H1 (cell line): ENCODE results near the gene COMT. TPM values are rescaled to one million over a fixed set of nuclear protein-coding genes. Genes with fewer than 3 reads are reported as not detected.

ENCODE experiments used
- CBX5 ChIP-seq: fragments of 300-800, 300-1000 bp; sonication (generic); IDR thresholded peaks from 2 replicates; pipeline ENCODE4 v1.7.1; 2016; ENCODE audit warnings: antibody characterized with exemption, low read length, low read depth
- HDAC2 ChIP-seq, 2 experiments: fragments of 300-600 bp in 1 of 2; sonication (generic) in 1 of 2; IDR thresholded peaks; 2 replicates each; pipeline ENCODE4 v1.6.1; 2011 to 2012; ENCODE audit warnings: low read depth in 2 of 2, low read length in 2 of 2, mild to moderate bottlenecking in 2 of 2, moderate library complexity in 2 of 2, borderline replicate concordance in 1 of 2, inconsistent platforms in 1 of 2
- KDM1A ChIP-seq: fragments of 200-600, 300-600 bp; sonication (generic); IDR thresholded peaks from 2 replicates; pipeline ENCODE4 v1.7.1; 2016; ENCODE audit warnings: mild to moderate bottlenecking, low read length, borderline replicate concordance
- KDM5A ChIP-seq: fragments of 200-600 bp; IDR thresholded peaks from 2 replicates; pipeline ENCODE4 v1.7.1; 2012; ENCODE audit warnings: mild to moderate bottlenecking, low read length, inconsistent platforms, mixed read lengths
- RAD21 ChIP-seq, 2 experiments: IDR thresholded peaks in 1 of 2; conservative IDR thresholded peaks in 1 of 2; 2 replicates each; pipeline ENCODE4 v1.6.1; 2011; ENCODE audit warnings: low read depth in 2 of 2, low read length in 2 of 2, improper control_type of control experiment in 1 of 2, inconsistent platforms in 1 of 2, mild to moderate bottlenecking in 1 of 2, moderate library complexity in 1 of 2
- SAP30 ChIP-seq: fragments of 300-600 bp; sonication (generic); IDR thresholded peaks from 2 replicates; pipeline ENCODE4 v1.7.1; 2012; ENCODE audit warnings: low read length, moderate library complexity, mild to moderate bottlenecking, inconsistent platforms; ENCODE audit not compliant: insufficient read depth, insufficient replicate concordance
- TEAD4 ChIP-seq: IDR thresholded peaks from 2 replicates; pipeline ENCODE4 v1.6.1; 2012; ENCODE audit warnings: low read depth, low read length, inconsistent platforms, mixed read lengths
- polyA plus RNA-seq, 7 experiments: library from polyadenylated mRNA; depleted of rRNA in 3 of 7; stranded (reverse) in 5 of 7; unstranded in 2 of 7; fragments of >200 nt in 5 of 7; fragments of 200-250 nt in 2 of 7; gene quantifications; 1 replicate in 5 of 7; 2 replicates in 1 of 7; 4 replicates in 1 of 7; pipeline versions ENCODE4 v1.2.1 to v1.2.3, GENCODE V29; 2011 to 2013; ENCODE audit warnings: missing spikeins in 2 of 7, mixed read lengths in 2 of 7
- total RNA-seq: library from RNA; stranded (reverse); fragmentation: NEBNext Ultra II Directional; extraction: Animal tissue kit (Norgen Biotek cat#: 25700); gene quantifications from 2 replicates; pipeline ENCODE4 v1.2.1, GENCODE V29; 2021
- TF ChIP-seq, protein P1 (sequence below): IDR thresholded peaks from 2 replicates; pipeline ENCODE4 v1.6.1; 2012; ENCODE audit warnings: inconsistent platforms
- TF ChIP-seq, protein P2 (sequence below): IDR thresholded peaks from 2 replicates; pipeline ENCODE4 v1.6.1; 2011; ENCODE audit warnings: low read depth, mild to moderate bottlenecking, low read length; ENCODE audit not compliant: insufficient read depth

Gene COMT
- total and polyA plus RNA-seq, 2 of the 8 experiments (the other 6 are each of a cell fraction or from before 2014, with no cell fraction given) = 15.2 to 33.7 TPM

DNA sequence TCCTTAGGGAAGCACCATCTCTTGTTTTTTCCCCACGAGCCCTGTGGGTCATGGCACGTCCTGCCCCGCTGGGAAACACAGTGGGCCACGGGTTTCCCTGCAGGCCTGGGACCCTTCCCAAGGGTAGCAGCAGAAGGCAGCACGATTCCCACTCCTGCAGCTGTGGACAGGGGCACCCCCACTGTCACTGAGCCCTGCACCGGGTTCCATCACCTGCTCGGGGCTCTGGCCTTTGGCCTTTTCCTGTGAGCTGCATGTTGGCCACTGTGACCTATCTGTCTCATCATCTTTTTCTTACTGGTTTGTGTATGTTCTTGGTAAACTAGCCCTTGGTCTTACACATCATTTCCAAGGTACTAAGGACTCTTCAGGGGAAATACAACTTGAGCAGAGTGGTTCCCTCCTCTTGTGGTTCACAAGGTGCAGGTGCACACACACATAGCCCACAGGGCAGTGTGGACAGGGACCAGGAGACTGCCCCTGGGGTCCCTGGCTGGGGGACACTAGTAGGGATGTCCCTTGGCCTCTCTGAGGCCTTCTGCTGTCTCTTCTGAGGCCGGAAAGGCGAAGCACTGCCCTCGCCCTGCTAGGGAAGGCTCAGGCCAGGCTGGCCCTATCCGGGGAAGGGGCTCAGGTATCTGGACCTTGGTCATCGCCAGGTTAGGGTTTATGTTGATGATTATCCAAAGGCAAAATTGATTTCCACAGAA lies 19.1 kb downstream of the COMT start (continued):
- TF ChIP-seq, protein P1, sequence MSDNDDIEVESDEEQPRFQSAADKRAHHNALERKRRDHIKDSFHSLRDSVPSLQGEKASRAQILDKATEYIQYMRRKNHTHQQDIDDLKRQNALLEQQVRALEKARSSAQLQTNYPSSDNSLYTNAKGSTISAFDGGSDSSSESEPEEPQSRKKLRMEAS = no peak
- TF ChIP-seq SAP30 (no peak), KDM5A (no peak), TEAD4 (no peak), HDAC2 (IDR thresholded peaks at IDR 0.05; ENCODE audit: borderline replicate concordance in 1 of 2, low read depth in 2 of 2, low read length in 2 of 2) (no peak), CBX5 (no peak), RAD21 (IDR thresholded peaks at IDR 0.05 in 1 of 2, conservative IDR thresholded peaks at IDR 0.05 in 1 of 2; ENCODE audit: low read depth in 2 of 2, low read length in 2 of 2) (no peak), KDM1A (no peak)
- TF ChIP-seq, protein P2, sequence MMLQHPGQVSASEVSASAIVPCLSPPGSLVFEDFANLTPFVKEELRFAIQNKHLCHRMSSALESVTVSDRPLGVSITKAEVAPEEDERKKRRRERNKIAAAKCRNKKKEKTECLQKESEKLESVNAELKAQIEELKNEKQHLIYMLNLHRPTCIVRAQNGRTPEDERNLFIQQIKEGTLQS = no peak
